GM19372 (cell line): ENCODE measurements around the gene ZHX3.

Source experiments
- ATAC-seq: cut with Tn5 transposase; IDR thresholded peaks from one replicate; pipeline ENCODE4 v1.9.1; 2021; ENCODE audit warnings: mild to moderate bottlenecking, low read depth, moderate library complexity; ENCODE audit not compliant: unreplicated experiment

The ZHX3 gene

GRCh38 chr20:41317546-41318270 is at the start of gene ZHX3:
Gene ZHX3 (minus strand): TSS chr20:41317731. CDS start chr20:41204916, 112,815 bp downstream.
- ATAC-seq = peak; percentile 97

- ATAC-seq = no peak
These were observed 49.8 kb upstream of the ZHX3 start for GRCh38 chr20:41367393-41367695.

- no peak for ATAC-seq
These were observed 49.2 kb upstream of the ZHX3 start, which contains the start of gene EMILIN3 for GRCh38 chr20:41366546-41367392. Gene EMILIN3 (minus strand): TSS chr20:41366818. CDS start chr20:41366634, 184 bp downstream.

GRCh38 chr20:41365777-41366545 is 48.4 kb upstream of the ZHX3 start:
- no peak for ATAC-seq

- no peak for ATAC-seq
These were observed 47.6 kb upstream of the ZHX3 start for GRCh38 chr20:41364967-41365765.

GRCh38 chr20:41364236-41364855 is 46.8 kb upstream of the ZHX3 start:
- no peak for ATAC-seq

- ATAC-seq = no peak
These were observed 46.1 kb upstream of the ZHX3 start for GRCh38 chr20:41363601-41364000.

- no peak for ATAC-seq
These were observed 45.2 kb upstream of the ZHX3 start for GRCh38 chr20:41362748-41363140.

- no peak for ATAC-seq
These were observed 44.5 kb upstream of the ZHX3 start for GRCh38 chr20:41361757-41362747.

GRCh38 chr20:41360831-41361756 is 43.6 kb upstream of the ZHX3 start:
- no peak for ATAC-seq

- ATAC-seq = no peak
These were observed 42.0 kb upstream of the ZHX3 start for GRCh38 chr20:41359541-41360011.

GRCh38 chr20:41358717-41359116 is 41.2 kb upstream of the ZHX3 start:
- ATAC-seq = no peak

- ATAC-seq = no peak
These were observed 40.7 kb upstream of the ZHX3 start for GRCh38 chr20:41358230-41358629.

- ATAC-seq = no peak
These were observed 40.1 kb upstream of the ZHX3 start for GRCh38 chr20:41357424-41358163.

GRCh38 chr20:41356951-41357350 is 39.4 kb upstream of the ZHX3 start:
- ATAC-seq = no peak

GRCh38 chr20:41355598-41356203 is 38.2 kb upstream of the ZHX3 start:
- no peak for ATAC-seq
